Measurements from ENCODE around the gene DNAL4. TPM values are rescaled to one million over a fixed set of nuclear protein-coding genes. Genes with fewer than 3 reads are reported as not detected.

DNAL4 gene
- total and polyA plus RNA-seq, 7 donors: 7.9 to 25.8 (median 15.0) TPM

DNA sequence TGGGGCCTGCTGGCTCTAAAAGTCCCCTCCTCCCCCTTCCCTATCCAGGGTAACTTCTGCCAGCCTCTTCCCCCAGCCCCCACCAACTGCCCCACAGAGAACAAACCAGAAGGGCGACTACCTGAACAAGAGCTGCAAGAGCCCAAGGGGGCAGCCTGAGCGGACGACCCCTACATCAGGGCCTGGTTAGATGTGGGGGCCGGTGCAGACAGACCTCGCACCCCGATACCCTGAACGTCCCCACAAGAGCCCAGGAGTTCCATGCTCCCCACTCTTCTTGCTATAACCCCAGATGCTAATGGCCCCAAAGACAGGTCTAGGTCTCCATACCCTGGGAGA lies 58.8 kb downstream of the DNAL4 start:
- DNase-seq: no peak
- TF ChIP-seq POLR2A (IDR thresholded peaks at IDR 0.05) (no peak), POLR2AphosphoS5 (IDR thresholded peaks at IDR 0.05) (no peak), EP300 (IDR thresholded peaks at IDR 0.05) (no peak)
- TF ChIP-seq, protein P1, sequence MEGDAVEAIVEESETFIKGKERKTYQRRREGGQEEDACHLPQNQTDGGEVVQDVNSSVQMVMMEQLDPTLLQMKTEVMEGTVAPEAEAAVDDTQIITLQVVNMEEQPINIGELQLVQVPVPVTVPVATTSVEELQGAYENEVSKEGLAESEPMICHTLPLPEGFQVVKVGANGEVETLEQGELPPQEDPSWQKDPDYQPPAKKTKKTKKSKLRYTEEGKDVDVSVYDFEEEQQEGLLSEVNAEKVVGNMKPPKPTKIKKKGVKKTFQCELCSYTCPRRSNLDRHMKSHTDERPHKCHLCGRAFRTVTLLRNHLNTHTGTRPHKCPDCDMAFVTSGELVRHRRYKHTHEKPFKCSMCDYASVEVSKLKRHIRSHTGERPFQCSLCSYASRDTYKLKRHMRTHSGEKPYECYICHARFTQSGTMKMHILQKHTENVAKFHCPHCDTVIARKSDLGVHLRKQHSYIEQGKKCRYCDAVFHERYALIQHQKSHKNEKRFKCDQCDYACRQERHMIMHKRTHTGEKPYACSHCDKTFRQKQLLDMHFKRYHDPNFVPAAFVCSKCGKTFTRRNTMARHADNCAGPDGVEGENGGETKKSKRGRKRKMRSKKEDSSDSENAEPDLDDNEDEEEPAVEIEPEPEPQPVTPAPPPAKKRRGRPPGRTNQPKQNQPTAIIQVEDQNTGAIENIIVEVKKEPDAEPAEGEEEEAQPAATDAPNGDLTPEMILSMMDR (IDR thresholded peaks at IDR 0.05): no peak
- Histone ChIP-seq H3K4me1 (peaks cover 0 to 47% (median 38%) of the 10 kb centered on the region in 4 donors), H3K27ac (peak overlapping the region; percentile 78 to 81 (median 79)), H3K4me3 (no peak overlapping the region), H3K9me3 (no peaks in the 10 kb centered on the region), H3K36me3 (peaks cover 46 to 72% (median 64%) of the 10 kb centered on the region in 4 donors), H3K27me3 (no peaks in the 10 kb centered on the region)
- 93 to 96% methylated on average over 7 of the region's 7 CpGs for WGBS, 2 donors
- intact Hi-C loops (cut with DNase I): loop anchor here (2.0 kb wide), 1 partner anchor 20 kb away; the partner anchor contains the start of gene SUN2

DNA sequence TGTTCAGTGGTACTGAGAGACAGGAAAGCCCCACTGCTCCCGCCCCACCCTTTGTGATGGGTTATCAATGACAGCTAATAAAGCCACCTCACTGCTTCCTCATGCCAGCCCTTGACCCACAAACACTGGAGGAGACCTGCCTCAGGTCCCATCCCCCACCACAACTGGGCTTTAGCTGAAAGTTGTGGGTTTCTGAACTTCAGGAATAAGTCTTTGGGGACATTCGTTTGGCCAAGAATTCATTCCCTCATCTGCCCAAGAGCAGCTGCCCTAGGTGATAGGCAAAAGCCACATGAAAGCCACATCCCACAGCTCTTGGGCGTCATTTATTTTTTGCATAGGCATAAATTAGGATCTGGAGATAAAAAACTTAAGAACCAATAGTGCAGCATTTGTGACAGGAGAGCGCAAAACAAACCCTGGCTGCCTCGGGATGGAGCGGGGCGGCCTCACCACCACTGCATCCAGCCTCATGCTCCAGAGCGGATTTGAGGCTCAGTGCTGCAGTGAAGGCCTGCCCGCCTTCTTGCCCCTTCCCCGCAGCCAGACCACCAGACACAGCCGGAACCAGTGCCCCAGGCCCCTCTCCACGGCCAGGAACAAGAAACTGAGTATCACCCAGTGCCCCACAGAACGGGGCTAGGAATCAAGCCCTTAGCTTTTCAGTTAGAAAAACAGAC lies 59.4 kb downstream of the DNAL4 start:
- H3K4me1 ChIP-seq: peaks cover 0 to 47% (median 38%) of the 10 kb centered on the region in 4 donors

DNA sequence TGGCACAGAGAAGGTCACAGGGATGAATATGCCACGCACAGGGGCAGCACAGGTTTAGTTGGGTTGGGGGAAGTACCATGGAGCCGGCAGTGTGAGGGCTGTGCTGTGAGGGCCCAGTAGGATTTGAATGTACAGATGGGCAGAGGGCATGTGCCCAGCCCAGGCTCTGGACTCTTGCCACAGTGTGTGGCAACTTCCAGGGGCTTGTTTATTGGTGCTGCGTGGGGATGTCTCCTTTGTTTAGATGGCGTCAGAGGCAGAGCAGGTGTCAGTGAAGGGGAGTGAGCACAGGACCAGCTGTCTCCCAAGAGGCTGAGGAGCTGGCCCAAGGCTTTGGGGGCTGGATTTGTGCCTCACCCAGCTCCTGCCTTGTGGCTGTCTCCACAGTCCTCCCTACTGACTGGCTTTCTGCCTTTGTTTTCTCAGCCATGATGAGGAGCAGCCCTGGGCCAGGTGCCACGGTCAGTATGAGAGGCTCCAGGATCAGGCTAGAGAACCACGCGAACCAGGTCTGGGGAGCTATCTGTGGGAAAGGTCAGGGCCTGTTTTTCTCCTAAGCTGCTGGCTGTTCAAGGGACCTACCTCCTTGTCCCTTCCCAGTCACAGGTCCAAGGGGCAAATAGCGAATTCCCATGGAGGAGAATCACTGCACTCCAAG lies 60.1 kb downstream of the DNAL4 start:
- peaks cover 45 to 72% (median 64%) of the 10 kb centered on the region in 4 donors for H3K36me3 ChIP-seq
- WGBS, 2 donors: 62 to 76% methylated on average over 8 of the region's 8 CpGs
- TF ChIP-seq, protein P1 (IDR thresholded peaks at IDR 0.05): no peak
- no peak for TF ChIP-seq POLR2A (IDR thresholded peaks at IDR 0.05)
- peak; percentile 39 to 68 (median 64) for TF ChIP-seq POLR2AphosphoS5 (IDR thresholded peaks at IDR 0.05)
- TF ChIP-seq EP300 (IDR thresholded peaks at IDR 0.05): peak in 2 of 4 donors; percentile 17 to 69
- DNase-seq: peak; percentile 96
- no peak overlapping the region for H3K4me3 ChIP-seq
- H3K27ac ChIP-seq: peak overlapping the region; percentile 78 to 81 (median 79)
- no peaks in the 10 kb centered on the region for H3K27me3 ChIP-seq
- intact Hi-C loops (cut with DNase I): loop anchor here (2.0 kb wide), 1 partner anchor 21 kb away; the partner anchor contains the start of gene SUN2
- no peaks in the 10 kb centered on the region for H3K9me3 ChIP-seq
- H3K4me1 ChIP-seq: peaks cover 0 to 47% (median 38%) of the 10 kb centered on the region in 4 donors

More for the DNA sequence above, 59.4 kb downstream of the DNAL4 start:
- intact Hi-C loops (cut with DNase I): loop anchor here (2.0 kb wide), 1 partner anchor 20 kb away; the partner anchor contains the start of gene SUN2
- no peaks in the 10 kb centered on the region for H3K27me3 ChIP-seq
- 92 to 93% methylated on average over 13 of the region's 13 CpGs for WGBS, 2 donors
- peak overlapping the region; percentile 78 to 81 (median 79) for H3K27ac ChIP-seq
- H3K9me3 ChIP-seq: no peaks in the 10 kb centered on the region
- no peak for DNase-seq
- no peak overlapping the region for H3K4me3 ChIP-seq
- H3K36me3 ChIP-seq: peaks cover 45 to 72% (median 64%) of the 10 kb centered on the region in 4 donors
- no peak for TF ChIP-seq POLR2A (IDR thresholded peaks at IDR 0.05)
- no peak for TF ChIP-seq POLR2AphosphoS5 (IDR thresholded peaks at IDR 0.05)
- TF ChIP-seq, protein P1 (IDR thresholded peaks at IDR 0.05): no peak
- no peak for TF ChIP-seq EP300 (IDR thresholded peaks at IDR 0.05)

DNA sequence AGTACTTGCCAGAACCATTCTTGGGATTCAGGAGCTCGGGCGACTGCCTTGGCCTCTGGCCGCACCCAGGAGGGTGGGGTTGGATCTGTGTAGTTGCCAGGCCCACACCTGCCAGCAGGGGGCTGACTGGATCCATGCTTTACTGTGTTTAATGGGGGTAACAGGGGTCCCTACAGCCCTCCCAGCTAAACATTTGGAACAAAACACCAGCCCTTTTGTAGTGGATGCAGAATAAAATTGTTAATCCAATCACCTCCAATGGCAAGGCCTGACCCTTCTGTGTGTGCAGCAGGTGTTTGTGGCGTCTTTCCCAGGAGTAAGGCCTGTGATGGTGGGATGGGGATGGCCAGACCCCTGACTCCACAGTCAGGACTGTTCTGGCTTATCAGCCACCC lies 60.6 kb downstream of the DNAL4 start:
- Histone ChIP-seq H3K27ac (peak overlapping the region; percentile 78 to 81 (median 79)), H3K4me1 (peaks cover 0 to 47% (median 38%) of the 10 kb centered on the region in 4 donors), H3K9me3 (no peaks in the 10 kb centered on the region), H3K27me3 (no peaks in the 10 kb centered on the region), H3K36me3 (peaks cover 45 to 72% (median 64%) of the 10 kb centered on the region in 4 donors), H3K4me3 (no peak overlapping the region)
- DNase-seq: no peak
- TF ChIP-seq POLR2AphosphoS5 (IDR thresholded peaks at IDR 0.05) (peak in 2 of 4 donors; percentile 7 to 16), POLR2A (IDR thresholded peaks at IDR 0.05) (no peak), EP300 (IDR thresholded peaks at IDR 0.05) (no peak)
- TF ChIP-seq, protein P1 (IDR thresholded peaks at IDR 0.05): peak; percentile 48 to 65 (median 60)
- WGBS, 2 donors: 26 to 41% methylated on average over 4 of the region's 4 CpGs
- intact Hi-C loops (cut with DNase I): no loop called here

Measured in sigmoid colon (tissue), 7 donors.